ENCODE data around the gene RHBDF1. TPM values are rescaled to one million over a fixed set of nuclear protein-coding genes. Genes with fewer than 3 reads are reported as not detected.
"Not testable (repeated sequence)": the region's sequence is repeated elsewhere in the genome, so short reads cannot be mapped to it uniquely, and the experiment has no call there.

The RHBDF1 gene
- polyA plus RNA-seq, 6 donors from 2014 or later: 0.08 TPM; not detected in 5

- Mint-ChIP-seq H3K4me3 (peak overlapping the region in 1 of 8 donors; percentile 6), H3K9me3 (no peaks in the 10 kb centered on the region), H3K4me1 (peaks cover 47 to 51% (median 47%) of the 10 kb centered on the region in 3 donors), H3K27ac (peak overlapping the region in 4 of 6 donors; percentile 66 to 88 (median 82)), H3K27me3 (no peaks in the 10 kb centered on the region), H3K36me3 (peaks cover 12 to 27% of the 10 kb centered on the region in 2 donors)
- ATAC-seq (ENCODE audit: low read depth in 2 of 2) (no peak), DNase-seq (no peak)
Measured at GRCh38 chr16:41439-42068, 30.9 kb downstream of the RHBDF1 start.

GRCh38 chr16:38941-39892 is 33.2 kb downstream of the RHBDF1 start:
- DNase-seq: peak; percentile 86
- peaks cover 12 to 27% of the 10 kb centered on the region in 2 donors for H3K36me3 Mint-ChIP-seq
- H3K9me3 Mint-ChIP-seq: no peaks in the 10 kb centered on the region
- ATAC-seq (ENCODE audit: low read depth in 2 of 2): peak; percentile 84 to 86
- peak overlapping the region; percentile 80 to 98 (median 87) for H3K4me3 Mint-ChIP-seq
- H3K4me1 Mint-ChIP-seq: peaks cover 69 to 74% (median 71%) of the 10 kb centered on the region in 3 donors
- H3K27me3 Mint-ChIP-seq: no peaks in the 10 kb centered on the region
- peak overlapping the region; percentile 97 to 100 (median 98) for H3K27ac Mint-ChIP-seq

- peak overlapping the region; percentile 97 to 100 (median 98) for H3K27ac Mint-ChIP-seq
- not testable (repeated sequence) for ATAC-seq (ENCODE audit: low read depth in 2 of 2)
- peaks cover 10 to 17% of the 10 kb centered on the region in 2 donors for H3K36me3 Mint-ChIP-seq
Measured at GRCh38 chr16:38206-38605, 34.2 kb downstream of the RHBDF1 start.

GRCh38 chr16:37511-37910 is 34.9 kb downstream of the RHBDF1 start:
- H3K4me1 Mint-ChIP-seq: peaks cover 67 to 77% (median 72%) of the 10 kb centered on the region in 3 donors
- H3K9me3 Mint-ChIP-seq: no peaks in the 10 kb centered on the region
- no peaks in the 10 kb centered on the region for H3K27me3 Mint-ChIP-seq
- peaks cover 3 to 10% of the 10 kb centered on the region in 2 donors for H3K36me3 Mint-ChIP-seq
- DNase-seq (peak; percentile 60), ATAC-seq (ENCODE audit: low read depth in 2 of 2) (peak; percentile 34 to 39)
- H3K27ac Mint-ChIP-seq: peak overlapping the region; percentile 97 to 100 (median 98)
- H3K4me3 Mint-ChIP-seq: peak overlapping the region; percentile 81 to 98 (median 92)

More at GRCh38 chr16:38206-38605, 34.2 kb downstream of the RHBDF1 start:
- not testable (repeated sequence) for H3K27me3 Mint-ChIP-seq, H3K9me3 Mint-ChIP-seq, DNase-seq
- H3K4me3 Mint-ChIP-seq: peak overlapping the region; percentile 81 to 98 (median 92)
- peaks cover 72 to 80% (median 78%) of the 10 kb centered on the region in 3 donors for H3K4me1 Mint-ChIP-seq

- H3K9me3 Mint-ChIP-seq: no peaks in the 10 kb centered on the region
- H3K27ac Mint-ChIP-seq: peak overlapping the region; percentile 97 to 100 (median 98)
- peak overlapping the region; percentile 69 to 98 (median 91) for H3K4me3 Mint-ChIP-seq
- H3K27me3 Mint-ChIP-seq: no peaks in the 10 kb centered on the region
- DNase-seq (no peak), ATAC-seq (ENCODE audit: low read depth in 2 of 2) (no peak)
- H3K4me1 Mint-ChIP-seq: peaks cover 58 to 72% (median 65%) of the 10 kb centered on the region in 3 donors
- no peaks in the 10 kb centered on the region for H3K36me3 Mint-ChIP-seq
Measured at GRCh38 chr16:36336-36984, 36.0 kb downstream of the RHBDF1 start.

GRCh38 chr16:35678-36305 is 36.6 kb downstream of the RHBDF1 start:
- H3K4me1 Mint-ChIP-seq: peaks cover 58 to 70% (median 65%) of the 10 kb centered on the region in 3 donors
- no peaks in the 10 kb centered on the region for H3K27me3 Mint-ChIP-seq

GRCh38 chr16:35011-35677 is 37.3 kb downstream of the RHBDF1 start:
- Mint-ChIP-seq H3K4me3 (peak overlapping the region; percentile 91 to 98 (median 94)), H3K27ac (peak overlapping the region; percentile 97 to 100 (median 98)), H3K27me3 (no peaks in the 10 kb centered on the region), H3K36me3 (no peaks in the 10 kb centered on the region), H3K4me1 (peaks cover 64 to 76% (median 65%) of the 10 kb centered on the region in 3 donors), H3K9me3 (no peaks in the 10 kb centered on the region)
- DNase-seq: peak; percentile 79
- peak; percentile 68 for ATAC-seq (ENCODE audit: low read depth in 2 of 2)

More at GRCh38 chr16:35678-36305, 36.6 kb downstream of the RHBDF1 start:
- peak overlapping the region; percentile 75 to 98 (median 92) for H3K4me3 Mint-ChIP-seq
- H3K9me3 Mint-ChIP-seq: no peaks in the 10 kb centered on the region
- H3K27ac Mint-ChIP-seq: peak overlapping the region; percentile 85 to 100 (median 98)
- DNase-seq: no peak
- no peak for ATAC-seq (ENCODE audit: low read depth in 2 of 2)
- H3K36me3 Mint-ChIP-seq: no peaks in the 10 kb centered on the region

GRCh38 chr16:34648-34987 is 37.8 kb downstream of the RHBDF1 start:
- no peak for DNase-seq
- peak in 1 of 2 donors; percentile 0 for ATAC-seq (ENCODE audit: low read depth in 2 of 2)
- Mint-ChIP-seq H3K9me3 (no peaks in the 10 kb centered on the region), H3K4me1 (peaks cover 62 to 78% (median 63%) of the 10 kb centered on the region in 3 donors), H3K27ac (peak overlapping the region; percentile 97 to 100 (median 98)), H3K36me3 (no peaks in the 10 kb centered on the region), H3K27me3 (no peaks in the 10 kb centered on the region), H3K4me3 (peak overlapping the region; percentile 91 to 98 (median 94))

GRCh38 chr16:33877-34647 is 38.4 kb downstream of the RHBDF1 start:
- ATAC-seq (ENCODE audit: low read depth in 2 of 2): no peak
- Mint-ChIP-seq H3K27ac (peak overlapping the region; percentile 97 to 100 (median 98)), H3K4me1 (peaks cover 57 to 73% (median 58%) of the 10 kb centered on the region in 3 donors), H3K4me3 (peak overlapping the region; percentile 91 to 98 (median 94)), H3K9me3 (no peaks in the 10 kb centered on the region), H3K36me3 (no peaks in the 10 kb centered on the region), H3K27me3 (no peaks in the 10 kb centered on the region)
- DNase-seq: no peak

GRCh38 chr16:33154-33876 is 39.1 kb downstream of the RHBDF1 start:
- H3K4me3 Mint-ChIP-seq: peak overlapping the region; percentile 91 to 98 (median 94)
- ATAC-seq (ENCODE audit: low read depth in 2 of 2); H3K27me3 Mint-ChIP-seq; DNase-seq; H3K36me3 Mint-ChIP-seq; H3K9me3 Mint-ChIP-seq: not testable (repeated sequence)
- H3K4me1 Mint-ChIP-seq: peaks cover 49 to 66% (median 51%) of the 10 kb centered on the region in 3 donors
- peak overlapping the region in 5 of 6 donors; percentile 36 to 99 (median 97) for H3K27ac Mint-ChIP-seq

GRCh38 chr16:30627-31026 is 41.8 kb downstream of the RHBDF1 start:
- ATAC-seq (ENCODE audit: low read depth in 2 of 2); H3K36me3 Mint-ChIP-seq; H3K27me3 Mint-ChIP-seq; DNase-seq; H3K9me3 Mint-ChIP-seq: not testable (repeated sequence)
- H3K4me3 Mint-ChIP-seq: peak overlapping the region in 6 of 8 donors; percentile 37 to 72 (median 56)
- peak overlapping the region in 3 of 6 donors; percentile 51 to 95 (median 60) for H3K27ac Mint-ChIP-seq
- H3K4me1 Mint-ChIP-seq: peaks cover 25 to 39% (median 26%) of the 10 kb centered on the region in 3 donors
